HepG2 (cell line): ENCODE data around the gene INSR. TPM values are rescaled to one million over a fixed set of nuclear protein-coding genes. Genes with fewer than 3 reads are reported as not detected.

Experiments
- FIP1L1 ChIP-seq: fragments of 200-400 bp; formaldehyde crosslinking; IDR thresholded peaks from 2 replicates; pipeline ENCODE4 v1.6.1; 2018; ENCODE audit warnings: low read depth, mild to moderate bottlenecking, low read length, moderate library complexity, borderline replicate concordance; ENCODE audit not compliant: insufficient read depth
- GTF2F1 ChIP-seq: fragments of 150-350 bp; IDR thresholded peaks from 2 replicates; pipeline ENCODE4 v1.6.1; 2014; ENCODE audit warnings: low read length
- HMG20A ChIP-seq: IDR thresholded peaks from 2 replicates; pipeline ENCODE4 v1.6.1; 2016; ENCODE audit warnings: borderline replicate concordance
- JUN ChIP-seq: sonication (generic); formaldehyde crosslinking; IDR thresholded peaks from 2 replicates; pipeline ENCODE4 v1.4.0; 2020; ENCODE audit warnings: mild to moderate bottlenecking, missing genetic modification reagents
- NBN ChIP-seq: fragments of 450-650 bp; conservative IDR thresholded peaks from 2 replicates; pipeline ENCODE4 v1.6.1; 2017
- PAX8 ChIP-seq: sonication (generic); formaldehyde crosslinking; IDR thresholded peaks from 2 replicates; pipeline ENCODE4 v1.8.0; 2022; ENCODE audit warnings: mild to moderate bottlenecking, missing genetic modification reagents, borderline replicate concordance
- RBAK ChIP-seq: sonication (generic); formaldehyde crosslinking; IDR thresholded peaks from 2 replicates; pipeline ENCODE4 v1.5.1; 2020; ENCODE audit warnings: mild to moderate bottlenecking, missing genetic modification reagents
- RNF2 ChIP-seq: fragments of 450-650 bp; conservative IDR thresholded peaks from 2 replicates; pipeline ENCODE4 v1.6.1; 2016; ENCODE audit warnings: low read depth
- SP1 ChIP-seq, 2 experiments: fragments of 450-650 bp in 1 of 2; sonication (generic) in 1 of 2; formaldehyde crosslinking in 1 of 2; IDR thresholded peaks; 2 replicates each; pipeline versions ENCODE4 v1.4.0 to v1.6.1; 2016 to 2020; ENCODE audit warnings: missing genetic modification reagents in 1 of 2
- TEAD2 ChIP-seq: sonication (generic); formaldehyde crosslinking; IDR thresholded peaks from 2 replicates; pipeline ENCODE4 v1.9.0; 2021; ENCODE audit warnings: missing genetic modification reagents
- ZBTB42 ChIP-seq: sonication (generic); formaldehyde crosslinking; IDR thresholded peaks from 2 replicates; pipeline ENCODE4 v1.5.0; 2020; ENCODE audit warnings: mild to moderate bottlenecking, missing genetic modification reagents
- ZNF12 ChIP-seq: sonication (generic); formaldehyde crosslinking; IDR thresholded peaks from 2 replicates; pipeline ENCODE4 v1.5.0; 2020; ENCODE audit warnings: missing genetic modification reagents
- ZNF614 ChIP-seq: IDR thresholded peaks from 2 replicates; pipeline ENCODE4 v1.6.1; 2018; ENCODE audit warnings: missing biosample characterization, missing genetic modification reagents, inconsistent platforms, borderline replicate concordance
- ZNF879 ChIP-seq: sonication (generic); formaldehyde crosslinking; IDR thresholded peaks from 2 replicates; pipeline ENCODE4 v1.8.1; 2023; ENCODE audit warnings: missing genetic modification reagents
- ZZZ3 ChIP-seq: sonication (generic); formaldehyde crosslinking; IDR thresholded peaks from 2 replicates; pipeline ENCODE4 v1.4.0; 2020; ENCODE audit warnings: missing genetic modification reagents, mild to moderate bottlenecking, borderline replicate concordance
- polyA plus RNA-seq, 8 experiments: library from polyadenylated mRNA; depleted of rRNA in 3 of 8; stranded (reverse) in 7 of 8; unstranded in 1 of 8; fragments of >200 nt; fragmentation: Illumina TruSeq in 4 of 8; extraction: Trizol in 4 of 8; gene quantifications; 2 replicates each; pipeline versions ENCODE4 v1.2.1 to v1.2.3, GENCODE V29; 2011 to 2016; ENCODE audit warnings: low read depth in 4 of 8, missing spikeins in 1 of 8, mixed read lengths in 1 of 8; ENCODE audit not compliant: insufficient read depth in 1 of 8
- total RNA-seq, 5 experiments: library from RNA; depleted of rRNA; stranded (reverse); fragments of >200 nt; fragmentation: Illumina TruSeq; extraction: Trizol; gene quantifications; 2 replicates each; pipeline ENCODE4 v1.2.3, GENCODE V29; 2016; ENCODE audit warnings: low read depth in 1 of 5
- TF ChIP-seq, protein P1 (sequence below): sonication (generic); formaldehyde crosslinking; IDR thresholded peaks from 2 replicates; pipeline ENCODE4 v1.9.0; 2021; ENCODE audit warnings: missing genetic modification reagents, borderline replicate concordance
- TF ChIP-seq, protein P2 (sequence below): sonication (generic); formaldehyde crosslinking; IDR thresholded peaks from 2 replicates; pipeline ENCODE4 v1.8.0; 2022; ENCODE audit warnings: missing genetic modification reagents, mild to moderate bottlenecking, moderate library complexity, borderline replicate concordance
- TF ChIP-seq, protein P3 (sequence below): sonication (generic); formaldehyde crosslinking; IDR thresholded peaks from 2 replicates; pipeline ENCODE4 v1.8.1; 2023; ENCODE audit warnings: missing genetic modification reagents, inconsistent platforms, borderline replicate concordance
- TF ChIP-seq, protein P4 (sequence below): IDR thresholded peaks from 2 replicates; pipeline ENCODE4 v1.6.1; 2012; ENCODE audit warnings: low read depth, low read length, improper control_type of control experiment

The INSR gene
- total and polyA plus RNA-seq, 2 of the 13 experiments (the other 11 are each of a cell fraction or from before 2014, with no cell fraction given) = 24.2 to 29.8 TPM

DNA sequence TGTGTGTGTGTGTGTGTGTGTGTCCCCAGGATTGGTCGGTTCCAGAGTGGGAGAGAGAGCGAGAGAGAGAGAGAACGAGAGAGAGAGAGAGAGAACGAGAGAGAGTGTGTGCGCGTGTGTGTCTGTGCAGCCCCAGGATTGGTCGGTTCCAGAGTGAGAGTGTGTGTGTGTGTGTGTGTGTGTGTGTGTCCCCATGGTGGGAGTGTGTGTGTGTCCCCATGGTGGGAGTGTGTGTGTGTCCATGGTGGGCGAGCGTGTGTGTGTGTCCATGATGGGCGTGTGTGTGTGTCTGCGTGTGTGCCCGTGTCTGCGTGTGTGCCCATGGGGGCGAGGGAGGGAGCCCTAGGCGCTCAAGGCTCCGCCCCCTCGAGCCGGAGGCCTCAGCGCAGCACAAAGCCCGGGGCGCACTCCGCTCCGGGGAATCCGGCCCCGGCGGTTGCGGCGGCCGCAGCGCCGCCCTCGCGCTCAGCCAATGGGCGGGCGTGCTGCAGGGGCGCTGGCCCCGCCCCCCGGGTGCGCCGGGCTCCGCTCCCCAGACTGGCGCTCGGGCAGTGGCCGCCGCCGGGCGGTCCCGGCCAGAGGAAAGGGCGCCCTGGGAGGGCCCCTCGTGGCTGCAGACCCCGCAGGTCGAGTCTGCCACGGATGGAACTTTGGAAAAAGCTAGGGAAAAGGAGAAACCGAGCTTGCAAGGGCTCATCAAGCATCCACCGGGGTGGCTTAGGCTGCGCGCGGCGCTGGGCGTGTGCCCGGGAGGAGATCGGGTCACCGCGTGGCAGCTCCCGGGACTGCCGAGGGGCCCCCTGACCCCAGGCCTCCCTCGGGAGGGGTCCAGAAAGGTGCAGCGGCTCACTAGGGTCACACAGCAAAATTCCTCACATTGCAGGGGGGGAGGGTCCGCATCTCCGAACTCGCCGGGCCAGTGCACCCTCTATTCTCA is 96.2 kb downstream of the INSR start (continued):
- TF ChIP-seq, protein P1, sequence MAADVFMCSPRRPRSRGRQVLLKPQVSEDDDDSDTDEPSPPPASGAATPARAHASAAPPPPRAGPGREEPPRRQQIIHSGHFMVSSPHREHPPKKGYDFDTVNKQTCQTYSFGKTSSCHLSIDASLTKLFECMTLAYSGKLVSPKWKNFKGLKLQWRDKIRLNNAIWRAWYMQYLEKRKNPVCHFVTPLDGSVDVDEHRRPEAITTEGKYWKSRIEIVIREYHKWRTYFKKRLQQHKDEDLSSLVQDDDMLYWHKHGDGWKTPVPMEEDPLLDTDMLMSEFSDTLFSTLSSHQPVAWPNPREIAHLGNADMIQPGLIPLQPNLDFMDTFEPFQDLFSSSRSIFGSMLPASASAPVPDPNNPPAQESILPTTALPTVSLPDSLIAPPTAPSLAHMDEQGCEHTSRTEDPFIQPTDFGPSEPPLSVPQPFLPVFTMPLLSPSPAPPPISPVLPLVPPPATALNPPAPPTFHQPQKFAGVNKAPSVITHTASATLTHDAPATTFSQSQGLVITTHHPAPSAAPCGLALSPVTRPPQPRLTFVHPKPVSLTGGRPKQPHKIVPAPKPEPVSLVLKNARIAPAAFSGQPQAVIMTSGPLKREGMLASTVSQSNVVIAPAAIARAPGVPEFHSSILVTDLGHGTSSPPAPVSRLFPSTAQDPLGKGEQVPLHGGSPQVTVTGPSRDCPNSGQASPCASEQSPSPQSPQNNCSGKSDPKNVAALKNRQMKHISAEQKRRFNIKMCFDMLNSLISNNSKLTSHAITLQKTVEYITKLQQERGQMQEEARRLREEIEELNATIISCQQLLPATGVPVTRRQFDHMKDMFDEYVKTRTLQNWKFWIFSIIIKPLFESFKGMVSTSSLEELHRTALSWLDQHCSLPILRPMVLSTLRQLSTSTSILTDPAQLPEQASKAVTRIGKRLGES = no peak
- TF ChIP-seq, protein P2, sequence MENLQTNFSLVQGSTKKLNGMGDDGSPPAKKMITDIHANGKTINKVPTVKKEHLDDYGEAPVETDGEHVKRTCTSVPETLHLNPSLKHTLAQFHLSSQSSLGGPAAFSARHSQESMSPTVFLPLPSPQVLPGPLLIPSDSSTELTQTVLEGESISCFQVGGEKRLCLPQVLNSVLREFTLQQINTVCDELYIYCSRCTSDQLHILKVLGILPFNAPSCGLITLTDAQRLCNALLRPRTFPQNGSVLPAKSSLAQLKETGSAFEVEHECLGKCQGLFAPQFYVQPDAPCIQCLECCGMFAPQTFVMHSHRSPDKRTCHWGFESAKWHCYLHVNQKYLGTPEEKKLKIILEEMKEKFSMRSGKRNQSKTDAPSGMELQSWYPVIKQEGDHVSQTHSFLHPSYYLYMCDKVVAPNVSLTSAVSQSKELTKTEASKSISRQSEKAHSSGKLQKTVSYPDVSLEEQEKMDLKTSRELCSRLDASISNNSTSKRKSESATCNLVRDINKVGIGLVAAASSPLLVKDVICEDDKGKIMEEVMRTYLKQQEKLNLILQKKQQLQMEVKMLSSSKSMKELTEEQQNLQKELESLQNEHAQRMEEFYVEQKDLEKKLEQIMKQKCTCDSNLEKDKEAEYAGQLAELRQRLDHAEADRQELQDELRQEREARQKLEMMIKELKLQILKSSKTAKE = no peak
- TF ChIP-seq FIP1L1 = no peak
- no peak for TF ChIP-seq SP1 (IDR thresholded peaks at IDR 0.05)
- peak; percentile 66 for TF ChIP-seq SP1 (CRISPR knock-in tag; IDR thresholded peaks at IDR 0.05)
- peak; percentile 51; the same call in 1 of the 2 replicates for TF ChIP-seq PAX8 (CRISPR knock-in tag)
- TF ChIP-seq RBAK (CRISPR knock-in tag) = no peak
- no peak for TF ChIP-seq TEAD2 (CRISPR knock-in tag)
- TF ChIP-seq RNF2 = 0 out of 2 replicates have a peak, but pooled peaks have one; percentile 37
- TF ChIP-seq, protein P3, sequence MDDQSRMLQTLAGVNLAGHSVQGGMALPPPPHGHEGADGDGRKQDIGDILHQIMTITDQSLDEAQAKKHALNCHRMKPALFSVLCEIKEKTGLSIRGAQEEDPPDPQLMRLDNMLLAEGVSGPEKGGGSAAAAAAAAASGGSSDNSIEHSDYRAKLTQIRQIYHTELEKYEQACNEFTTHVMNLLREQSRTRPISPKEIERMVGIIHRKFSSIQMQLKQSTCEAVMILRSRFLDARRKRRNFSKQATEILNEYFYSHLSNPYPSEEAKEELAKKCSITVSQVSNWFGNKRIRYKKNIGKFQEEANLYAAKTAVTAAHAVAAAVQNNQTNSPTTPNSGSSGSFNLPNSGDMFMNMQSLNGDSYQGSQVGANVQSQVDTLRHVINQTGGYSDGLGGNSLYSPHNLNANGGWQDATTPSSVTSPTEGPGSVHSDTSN (CRISPR knock-in tag) = peak; percentile 62; the same call in 1 of the 2 replicates
- TF ChIP-seq, protein P4, sequence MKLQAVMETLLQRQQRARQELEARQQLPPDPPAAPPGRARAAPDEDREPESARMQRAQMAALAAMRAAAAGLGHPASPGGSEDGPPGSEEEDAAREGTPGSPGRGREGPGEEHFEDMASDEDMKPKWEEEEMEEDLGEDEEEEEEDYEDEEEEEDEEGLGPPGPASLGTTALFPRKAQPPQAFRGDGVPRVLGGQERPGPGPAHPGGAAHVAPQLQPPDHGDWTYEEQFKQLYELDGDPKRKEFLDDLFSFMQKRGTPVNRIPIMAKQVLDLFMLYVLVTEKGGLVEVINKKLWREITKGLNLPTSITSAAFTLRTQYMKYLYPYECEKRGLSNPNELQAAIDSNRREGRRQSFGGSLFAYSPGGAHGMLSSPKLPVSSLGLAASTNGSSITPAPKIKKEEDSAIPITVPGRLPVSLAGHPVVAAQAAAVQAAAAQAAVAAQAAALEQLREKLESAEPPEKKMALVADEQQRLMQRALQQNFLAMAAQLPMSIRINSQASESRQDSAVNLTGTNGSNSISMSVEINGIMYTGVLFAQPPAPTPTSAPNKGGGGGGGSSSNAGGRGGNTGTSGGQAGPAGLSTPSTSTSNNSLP = no peak
- TF ChIP-seq ZBTB42 (CRISPR knock-in tag) = no peak
- TF ChIP-seq ZNF12 (CRISPR knock-in tag) = no peak
- TF ChIP-seq ZNF879 = no peak
- TF ChIP-seq GTF2F1 = no peak
- no peak for TF ChIP-seq JUN (CRISPR knock-in tag)
- peak; percentile 79; the same call in 1 of the 2 replicates for TF ChIP-seq ZZZ3 (CRISPR knock-in tag)
- no peak for TF ChIP-seq ZNF614 (CRISPR knock-in tag)
- 0 out of 2 replicates have a peak, but pooled peaks have one; percentile 18 for TF ChIP-seq NBN
- TF ChIP-seq HMG20A (CRISPR knock-in tag) = no peak
